Stimulated activated CD8-positive, alpha-beta memory T cell treated with anti-CD3 and anti-CD28 coated beads, Interleukin-7, amount 100 ng/mL, for 1 hour (primary cell): ENCODE measurements around the gene CDH5.
A peak's percentile ranks its signal among the peaks of the same experiment; 100 is the strongest.

Source experiments
- DNase-seq, 2 donors: peaks; one replicate each; pipeline ENCODE4 v3.0.0-alpha.2; 2020; ENCODE audit warnings: low read depth in 2 of 2

Gene CDH5

GRCh38 chr16:66353055-66353454, 13.4 kb upstream of the CDH5 start:
- no peak for DNase-seq

GRCh38 chr16:66354034-66354909, 12.2 kb upstream of the CDH5 start:
- no peak for DNase-seq

GRCh38 chr16:66355526-66355925, 11.0 kb upstream of the CDH5 start:
- DNase-seq = no peak

- peak in 1 of 2 donors; percentile 2 for DNase-seq
Observed at GRCh38 chr16:66357523-66357928, 9.0 kb upstream of the CDH5 start.

- no peak for DNase-seq
Observed at GRCh38 chr16:66358231-66358630, 8.3 kb upstream of the CDH5 start.

- no peak for DNase-seq
Observed at GRCh38 chr16:66359012-66359411, 7.5 kb upstream of the CDH5 start.

GRCh38 chr16:66359811-66360608, 6.5 kb upstream of the CDH5 start:
- DNase-seq = no peak

- no peak for DNase-seq
Observed at GRCh38 chr16:66360624-66361324, 5.7 kb upstream of the CDH5 start.

GRCh38 chr16:66361604-66362135, 4.8 kb upstream of the CDH5 start:
- no peak for DNase-seq

GRCh38 chr16:66363211-66363777, 3.2 kb upstream of the CDH5 start:
- DNase-seq = no peak

- DNase-seq = no peak
Observed at GRCh38 chr16:66364117-66364958, 2.2 kb upstream of the CDH5 start.

- DNase-seq = no peak
Observed at GRCh38 chr16:66364959-66365306, 1.6 kb upstream of the CDH5 start.

GRCh38 chr16:66365651-66366050, 840 bp upstream of the CDH5 start:
- no peak for DNase-seq

- DNase-seq = no peak
Observed at GRCh38 chr16:66367968-66368891, 1.7 kb downstream of the CDH5 start.

- DNase-seq = no peak
Observed at GRCh38 chr16:66369055-66369592, 2.6 kb downstream of the CDH5 start.

GRCh38 chr16:66370786-66371684, 4.5 kb downstream of the CDH5 start:
- DNase-seq = no peak

- no peak for DNase-seq
Observed at GRCh38 chr16:66372078-66372897, 5.8 kb downstream of the CDH5 start.

GRCh38 chr16:66372898-66373155, 6.3 kb downstream of the CDH5 start:
- DNase-seq = no peak
